DMS53 treated with DMSO at 0.1 percent for 48 hours (cell line): ENCODE measurements around the gene COL4A3.
"Not testable (repeated sequence)": the region's sequence is repeated elsewhere in the genome, so short reads cannot be mapped to it uniquely, and the experiment has no call there.

Experiments
- DNase-seq: peaks from one replicate; lab custom pipeline; 2025; ENCODE audit not compliant: unreplicated experiment; lab: John Stamatoyannopoulos, UW

Gene COL4A3

DNA sequence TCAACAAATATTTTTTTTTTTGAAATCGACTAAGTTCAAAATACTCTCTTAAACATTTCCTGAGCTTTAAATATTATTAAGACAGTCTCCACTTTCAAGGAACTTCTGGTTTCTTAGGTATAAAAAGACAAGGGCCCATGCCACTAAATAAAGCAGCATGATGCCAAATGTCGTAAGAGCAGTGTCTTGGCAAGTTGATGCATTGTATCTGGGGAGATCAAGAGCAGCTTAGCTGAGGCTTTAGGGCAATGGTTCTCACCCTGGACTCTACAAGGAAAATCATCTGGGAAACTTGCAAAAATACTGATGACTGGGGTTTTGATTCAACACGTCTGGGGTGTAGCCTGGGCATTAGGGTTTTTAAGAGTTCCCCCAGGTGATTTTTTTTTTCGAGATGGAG, 41.3 kb downstream of the COL4A3 start:
- DNase-seq, result no peak

GRCh38 chr2:227206406-227206805, 42.0 kb downstream of the COL4A3 start:
- DNase-seq, result no peak

DNA sequence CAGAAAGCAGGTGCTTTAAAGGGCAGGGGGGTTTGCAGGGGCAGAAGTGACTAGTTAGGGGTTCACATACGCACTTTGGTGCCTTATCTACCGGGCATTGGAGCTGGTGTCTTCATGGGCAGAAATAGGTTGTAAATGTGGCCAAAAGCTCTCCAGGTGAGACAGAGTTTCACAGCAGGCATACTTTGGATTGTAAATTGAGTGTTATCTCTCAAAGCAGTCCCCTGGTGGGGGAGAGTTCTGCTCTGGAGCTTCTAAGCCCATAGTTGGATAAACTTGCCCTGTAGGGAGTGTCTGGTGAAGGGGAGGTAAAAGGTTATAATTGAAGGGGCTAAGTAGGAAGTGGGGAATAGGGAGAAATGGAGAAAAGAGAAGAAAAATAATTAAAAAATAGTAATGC, 43.1 kb downstream of the COL4A3 start:
- DNase-seq, result no peak

DNA sequence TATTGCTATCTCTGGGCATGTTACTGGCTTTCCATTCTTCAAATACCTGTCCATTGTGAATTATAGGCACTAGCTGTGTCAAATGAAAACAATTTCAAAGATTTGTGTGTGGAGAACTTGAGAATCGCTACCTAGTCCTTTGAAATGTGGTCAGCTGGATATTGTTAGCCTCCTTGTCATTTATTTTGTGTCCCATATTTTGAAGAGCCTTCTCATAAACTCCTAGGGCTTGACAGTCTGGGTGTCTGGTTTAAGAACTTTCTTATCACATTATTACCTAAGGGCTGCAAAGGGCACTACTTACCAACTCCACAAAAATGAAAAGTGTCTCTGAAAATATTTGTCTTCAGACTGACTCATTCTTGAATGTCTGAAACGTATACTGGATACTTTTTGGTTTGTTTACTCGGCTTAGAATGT, 50.2 kb downstream of the COL4A3 start:
- no peak for DNase-seq

DNA sequence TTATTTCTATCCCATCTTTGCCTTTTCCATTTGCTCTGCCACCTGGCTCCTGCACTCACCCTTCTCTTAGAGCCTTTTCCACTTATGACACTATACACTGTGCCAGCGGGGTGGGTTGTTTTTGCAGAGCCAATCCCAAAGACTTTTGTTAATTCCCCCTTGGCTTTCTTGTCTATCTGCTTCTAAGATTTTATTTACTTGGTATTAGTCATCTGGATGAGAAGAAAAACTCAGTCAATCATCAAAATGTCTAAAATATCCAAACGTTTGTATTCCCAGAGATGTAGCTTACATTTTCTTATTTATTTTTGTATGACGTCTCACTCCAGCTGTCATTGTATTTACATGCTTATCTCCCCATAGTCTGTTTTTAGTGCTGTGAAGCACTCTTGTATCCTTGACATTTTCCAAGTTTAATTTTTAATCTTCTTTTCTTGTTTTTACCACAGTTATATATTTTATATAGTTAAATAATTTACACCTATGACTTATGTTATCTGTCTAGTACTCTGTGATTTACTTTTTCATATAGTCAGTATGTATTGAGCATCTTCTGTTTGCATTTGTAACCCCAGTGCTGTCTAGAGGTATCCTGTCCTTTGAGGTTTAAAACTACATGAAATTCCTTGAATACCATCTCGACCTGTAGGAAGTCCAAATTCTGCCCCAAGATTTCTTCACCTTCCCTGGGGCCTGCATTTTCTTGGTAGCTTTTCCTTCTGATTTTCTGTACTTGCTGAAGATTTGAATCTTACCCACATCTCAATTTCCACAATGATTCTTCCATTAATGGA, 55.1 kb downstream of the COL4A3 start:
- DNase-seq, result peak; percentile 74

- no peak for DNase-seq
These were observed 56.7 kb downstream of the COL4A3 start for GRCh38 chr2:227221120-227221519.

DNA sequence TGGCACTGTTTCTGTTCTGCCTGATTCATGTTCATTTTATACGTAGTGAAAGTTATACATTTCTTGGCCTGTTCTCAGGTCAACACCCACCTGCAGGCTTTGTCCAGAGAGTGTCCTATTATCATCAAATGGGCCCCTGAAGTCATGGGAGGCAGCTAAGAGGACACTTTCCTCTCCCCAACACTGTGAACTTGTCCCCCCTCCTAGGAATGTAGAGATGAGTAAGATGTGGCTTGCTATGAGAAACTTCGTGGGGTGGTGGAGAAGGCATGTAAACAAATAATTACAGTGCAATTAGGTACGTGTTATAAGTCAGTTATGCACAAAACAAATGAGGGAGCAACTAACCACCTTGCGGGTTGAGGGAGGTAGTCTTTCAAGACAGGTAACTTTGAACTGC, 57.9 kb downstream of the COL4A3 start:
- DNase-seq, result no peak

- not testable (repeated sequence) for DNase-seq
These were observed 61.2 kb downstream of the COL4A3 start for GRCh38 chr2:227225641-227226040.

- no peak for DNase-seq
These were observed 63.7 kb downstream of the COL4A3 start for GRCh38 chr2:227228061-227228667.

- DNase-seq, result no peak
These were observed 65.7 kb downstream of the COL4A3 start for GRCh38 chr2:227230151-227230550.

DNA sequence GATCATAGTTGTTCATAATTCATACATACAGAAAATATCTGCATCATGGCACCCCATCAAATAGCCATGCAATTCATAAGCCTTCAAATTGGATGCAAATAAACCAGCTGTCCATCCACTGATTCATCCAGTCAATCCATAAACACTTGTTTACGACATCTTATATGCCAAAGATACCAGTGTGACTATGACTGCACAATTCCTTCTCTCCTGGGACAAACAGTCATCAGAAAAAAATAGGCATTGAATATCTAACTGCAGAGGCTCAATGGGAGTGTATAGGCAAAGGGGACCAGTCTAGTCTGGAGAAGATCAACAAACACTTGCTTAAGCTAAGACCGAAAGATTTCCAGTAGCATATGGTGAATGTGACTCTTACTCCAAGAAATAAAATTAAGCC, 70.0 kb downstream of the COL4A3 start:
- no peak for DNase-seq

DNA sequence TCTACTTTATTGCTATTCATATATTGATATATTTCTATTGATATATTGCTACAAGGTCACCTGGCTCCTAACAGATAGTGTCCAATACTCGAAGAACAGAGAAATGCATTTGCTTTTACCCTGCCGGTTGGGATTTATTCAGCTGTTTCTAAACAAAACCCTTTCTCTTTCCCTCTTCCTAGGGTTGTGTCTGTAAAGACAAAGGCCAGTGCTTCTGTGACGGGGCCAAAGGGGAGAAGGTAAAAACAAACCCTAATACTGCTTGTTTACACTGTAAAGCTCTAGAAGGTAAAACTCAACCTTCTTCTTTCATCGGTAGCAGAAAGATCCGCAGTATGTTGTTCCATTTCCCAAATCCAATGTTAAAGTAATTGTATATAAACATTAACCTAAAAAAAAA, 73.4 kb downstream of the COL4A3 start:
- DNase-seq, result no peak

DNA sequence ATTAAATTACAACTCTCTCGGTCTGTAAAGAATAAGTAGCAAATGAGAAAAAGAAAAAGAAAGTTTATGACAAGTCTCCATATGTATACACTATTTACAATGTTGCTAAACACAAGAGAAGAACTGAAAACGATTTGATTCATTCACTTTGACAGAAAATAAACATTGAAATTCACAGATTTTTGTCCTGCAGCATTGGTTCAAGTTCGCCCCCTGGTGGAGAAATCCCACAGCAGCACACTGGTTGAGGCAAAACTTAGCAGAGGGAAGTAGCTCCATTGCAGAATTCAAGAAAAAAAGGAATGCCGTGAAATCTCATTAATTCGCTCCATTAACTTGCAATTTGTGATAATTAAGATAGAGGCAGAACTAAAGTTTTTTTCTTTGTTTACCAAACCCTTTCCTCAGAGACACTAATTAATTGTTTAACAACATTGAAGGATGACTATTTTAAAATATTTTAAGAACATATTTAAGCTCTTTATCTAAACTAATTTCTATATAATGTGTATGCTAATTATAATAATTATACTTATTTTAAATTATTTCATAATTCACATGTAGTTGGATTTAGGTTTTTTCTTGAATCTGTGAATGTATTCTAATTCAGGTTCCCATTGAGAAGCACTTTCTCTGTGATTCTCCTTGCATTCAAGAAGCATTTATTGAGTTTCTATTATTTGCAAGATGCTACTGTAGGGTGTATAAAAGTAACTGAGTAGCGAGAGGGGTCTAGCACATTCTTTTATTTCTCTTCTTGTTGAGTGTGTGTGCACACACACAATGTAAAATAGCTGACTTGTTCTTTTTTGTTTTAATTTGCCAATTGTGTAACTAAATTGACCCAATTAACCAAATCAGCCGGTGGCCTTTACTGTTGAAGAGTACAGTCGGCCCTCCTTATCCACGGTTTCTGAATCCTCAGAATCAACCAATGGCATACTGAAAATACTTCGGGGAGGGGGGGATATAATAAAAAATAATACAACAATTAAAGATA, 74.1 kb downstream of the COL4A3 start:
- peak; percentile 13 for DNase-seq

- no peak for DNase-seq
These were observed 76.6 kb downstream of the COL4A3 start for GRCh38 chr2:227241005-227241404.

- DNase-seq, result peak; percentile 3
These were observed 84.5 kb downstream of the COL4A3 start for GRCh38 chr2:227248876-227249275.

DNA sequence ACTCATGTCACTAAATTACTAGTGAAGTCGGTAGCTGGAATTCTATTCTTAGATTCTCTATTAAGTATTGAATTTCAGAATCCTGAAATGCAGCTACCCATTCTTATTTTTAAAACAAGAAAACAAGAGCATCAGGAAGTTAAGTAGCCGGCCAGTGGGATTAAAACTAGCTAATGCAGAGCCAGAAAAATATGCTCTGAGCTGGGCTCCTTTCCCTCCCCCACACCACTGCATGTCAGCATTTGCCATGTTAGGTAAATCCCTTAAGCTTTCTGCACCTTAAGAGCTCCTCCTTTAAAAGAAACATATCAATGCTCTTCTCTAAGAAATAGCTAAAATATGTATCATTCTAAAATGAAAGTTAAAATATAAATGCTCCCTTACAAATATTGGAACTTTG, 88.4 kb downstream of the COL4A3 start:
- DNase-seq, result no peak

DNA sequence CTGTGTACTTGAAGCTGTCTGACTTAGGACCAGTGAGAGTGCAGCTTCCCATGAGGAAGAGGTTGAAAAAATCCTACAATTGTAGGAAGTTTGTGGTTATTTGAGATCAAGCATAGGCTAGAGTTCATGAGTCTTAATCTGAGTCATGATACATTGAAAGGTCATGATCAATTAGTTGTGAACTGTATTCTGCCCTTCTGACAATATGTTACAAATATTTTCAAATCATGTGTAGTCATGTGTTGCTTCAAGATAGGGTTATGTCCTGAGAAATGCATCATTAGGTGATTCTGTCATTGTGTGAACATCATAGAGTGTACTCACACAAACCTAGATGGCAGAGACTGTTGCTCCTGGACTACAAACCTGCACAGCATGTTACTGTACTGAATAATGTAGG, 92.2 kb downstream of the COL4A3 start:
- no peak for DNase-seq

DNA sequence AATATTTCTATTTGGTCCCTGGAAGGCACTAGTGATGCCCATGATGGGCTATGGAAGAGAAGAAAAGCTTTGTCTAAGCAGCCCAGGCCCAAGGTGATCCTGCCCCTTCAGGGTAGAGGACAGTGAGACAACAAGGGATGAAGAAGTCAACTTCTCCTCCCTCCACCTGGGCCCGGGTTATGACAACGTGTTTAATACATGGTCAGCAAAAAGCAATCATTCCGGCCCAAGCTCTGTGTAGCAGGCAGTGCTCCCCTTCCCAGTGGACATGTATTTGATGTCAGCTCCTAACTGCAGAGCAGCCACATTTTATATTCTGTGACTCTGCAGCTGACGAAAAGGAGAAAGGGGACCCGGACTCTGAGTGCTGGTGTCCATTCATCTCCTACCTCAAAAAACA, 93.4 kb downstream of the COL4A3 start:
- DNase-seq, result no peak

DNA sequence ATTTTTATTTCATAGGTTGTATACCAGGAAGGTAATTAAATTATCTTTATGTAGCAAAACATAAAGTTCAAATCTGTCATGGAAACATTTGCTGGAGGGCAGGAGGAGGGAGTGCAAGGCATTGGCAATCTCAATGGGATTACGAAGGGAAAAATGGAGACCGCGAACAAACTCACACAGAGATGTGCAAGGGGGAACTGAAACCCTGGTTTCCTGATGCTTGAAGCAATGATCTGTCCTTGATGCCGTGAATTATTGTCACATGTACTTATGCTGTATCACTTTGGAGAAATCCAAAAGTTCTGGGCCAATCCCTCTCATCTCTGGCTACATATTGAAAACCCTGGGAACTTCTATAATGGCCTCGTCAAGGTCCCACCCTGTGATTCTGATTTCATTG, 95.6 kb downstream of the COL4A3 start:
- no peak for DNase-seq

DNA sequence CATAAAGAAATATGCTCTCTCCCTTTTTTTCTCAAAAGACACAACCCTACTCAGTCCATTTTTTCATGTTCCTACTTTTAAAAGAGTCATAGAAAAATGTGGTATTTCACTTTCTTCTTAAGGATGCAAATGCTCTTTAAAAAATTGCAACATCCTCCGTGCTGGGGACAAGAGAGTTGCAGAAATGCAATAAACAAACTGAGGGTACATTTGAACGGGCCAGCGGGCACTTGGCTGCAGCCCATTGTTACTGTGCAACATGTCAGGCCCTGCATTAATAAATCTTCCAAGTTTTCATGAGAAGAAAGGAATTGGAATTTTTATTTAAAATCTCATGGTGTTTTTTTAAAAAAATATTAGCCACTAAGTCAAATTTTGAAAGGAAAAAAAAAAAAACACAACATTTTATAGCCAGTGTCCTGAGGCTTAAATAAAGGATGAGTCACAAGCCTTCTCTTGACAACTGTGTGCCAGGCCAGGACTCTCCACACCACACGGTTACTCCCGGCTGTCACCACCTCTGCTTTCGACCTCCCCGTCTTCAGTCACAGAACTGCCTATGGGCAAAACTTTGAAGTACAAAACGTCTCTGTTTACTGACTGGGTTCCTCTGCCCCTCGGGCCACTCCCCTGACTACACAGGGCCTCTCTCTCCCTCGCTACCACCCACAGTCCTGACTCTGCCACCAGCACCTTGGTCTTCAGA, 103.1 kb downstream of the COL4A3 start:
- DNase-seq, result no peak

- no peak for DNase-seq
These were observed 116.5 kb downstream of the COL4A3 start for GRCh38 chr2:227280895-227281294.
